HG03342 (cell line): ENCODE results near the gene DNAJA4.
A peak's percentile ranks its signal among the peaks of the same experiment; 100 is the strongest.

Experiments used
- ATAC-seq: cut with Tn5 transposase; IDR thresholded peaks from one replicate; pipeline ENCODE4 v1.9.1; 2021; ENCODE audit warnings: mild to moderate bottlenecking, moderate library complexity; ENCODE audit not compliant: unreplicated experiment

Gene DNAJA4

DNA sequence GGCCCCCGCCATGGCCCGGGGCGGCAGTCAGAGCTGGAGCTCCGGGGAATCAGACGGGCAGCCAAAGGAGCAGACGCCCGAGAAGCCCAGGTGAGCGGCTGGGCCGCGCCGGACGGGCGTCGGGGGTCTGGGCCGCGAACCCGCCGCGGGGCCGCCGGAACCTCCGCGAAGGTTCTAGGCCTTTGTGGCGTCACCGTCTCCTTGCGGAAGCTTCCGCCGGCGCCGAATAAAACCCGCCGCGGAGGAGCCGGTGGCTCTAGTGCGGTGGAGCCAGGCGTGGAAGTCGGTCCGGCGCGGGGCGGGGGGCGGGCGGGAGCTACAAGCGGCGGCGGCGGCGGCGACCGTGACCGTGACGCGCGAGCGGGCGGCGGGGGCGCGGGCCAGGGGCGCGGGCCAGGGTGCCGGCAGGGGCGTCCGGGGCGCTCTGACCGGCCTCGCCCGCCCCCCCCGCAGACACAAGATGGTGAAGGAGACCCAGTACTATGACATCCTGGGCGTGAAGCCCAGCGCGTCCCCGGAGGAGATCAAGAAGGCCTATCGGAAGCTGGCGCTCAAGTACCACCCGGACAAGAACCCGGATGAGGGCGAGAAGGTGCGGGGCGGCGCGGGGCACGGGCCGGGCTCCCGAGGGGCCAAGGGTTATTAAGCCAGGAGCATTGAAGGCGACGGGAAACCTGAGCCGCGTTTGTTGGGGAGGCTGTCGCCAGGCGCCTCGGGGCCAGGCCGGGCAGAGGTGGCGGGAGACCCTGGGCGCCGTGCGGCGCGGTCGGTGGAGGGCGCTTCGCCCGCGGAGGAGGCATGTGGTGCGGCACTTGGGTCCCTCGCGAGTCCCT lies at the start of gene DNAJA4:
DNAJA4 (plus strand) TSS at position 259 of the 833 bp plus-strand sequence; CDS start at position 461, 202 bp downstream.
- ATAC-seq, result no peak

DNA sequence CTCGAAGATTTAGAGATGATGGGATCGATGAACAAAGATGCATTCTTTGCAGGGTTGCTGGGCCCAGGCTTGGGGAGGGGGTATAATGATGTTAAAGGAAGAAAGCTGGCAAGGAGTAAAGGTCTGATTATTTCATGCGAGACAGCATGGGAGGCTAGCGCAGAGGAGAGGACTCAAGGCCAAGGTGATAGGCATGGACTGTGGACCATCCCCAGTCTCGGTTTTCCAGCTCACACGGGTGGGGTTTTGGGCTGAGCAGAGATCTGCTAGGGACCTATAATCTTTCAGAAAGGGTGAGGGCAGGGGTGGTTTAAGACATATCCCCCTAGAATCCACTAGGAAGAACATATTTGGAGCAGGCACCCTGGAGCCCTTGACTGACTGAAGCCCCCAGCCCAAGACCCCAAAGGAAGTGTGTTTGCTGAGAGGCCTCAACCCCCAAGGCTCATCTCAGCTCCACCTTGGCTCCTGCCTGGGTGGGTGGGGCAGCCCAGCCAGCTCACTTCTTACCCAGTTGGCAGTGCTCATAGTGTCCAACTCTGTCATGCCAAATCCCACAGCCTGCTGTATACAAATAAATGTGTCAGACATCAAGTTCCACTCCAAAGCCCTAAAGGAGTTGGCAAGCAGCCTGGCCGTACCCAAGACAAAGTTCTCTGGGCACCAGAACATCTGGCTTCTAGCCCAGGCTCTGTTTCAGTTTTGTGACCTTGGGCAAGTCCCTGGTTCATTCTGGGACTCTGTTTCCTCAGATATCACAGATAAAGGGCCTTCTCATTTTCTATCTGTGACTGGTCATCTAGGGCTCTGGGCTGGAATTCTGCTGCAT lies 47.9 kb upstream of the DNAJA4 start:
- ATAC-seq, result no peak

DNA sequence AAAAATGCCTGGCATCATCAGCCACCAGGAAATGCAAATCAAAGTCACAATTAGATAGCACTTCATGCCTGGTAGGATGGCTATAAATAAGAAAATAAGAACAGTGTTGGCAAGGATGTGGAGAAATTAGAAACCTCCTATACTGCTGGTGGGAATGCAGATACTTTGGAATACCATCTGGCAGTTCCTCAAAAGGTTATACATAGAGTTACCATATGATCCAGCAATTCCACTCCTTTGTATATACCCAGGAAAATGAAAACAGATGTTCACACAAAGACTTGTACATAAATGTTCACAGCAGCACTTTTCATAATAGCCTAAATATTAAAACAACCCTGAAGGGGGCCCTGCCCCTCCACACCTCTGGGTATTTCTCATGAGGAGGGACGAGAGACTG lies 43.6 kb upstream of the DNAJA4 start:
- ATAC-seq, result no peak

DNA sequence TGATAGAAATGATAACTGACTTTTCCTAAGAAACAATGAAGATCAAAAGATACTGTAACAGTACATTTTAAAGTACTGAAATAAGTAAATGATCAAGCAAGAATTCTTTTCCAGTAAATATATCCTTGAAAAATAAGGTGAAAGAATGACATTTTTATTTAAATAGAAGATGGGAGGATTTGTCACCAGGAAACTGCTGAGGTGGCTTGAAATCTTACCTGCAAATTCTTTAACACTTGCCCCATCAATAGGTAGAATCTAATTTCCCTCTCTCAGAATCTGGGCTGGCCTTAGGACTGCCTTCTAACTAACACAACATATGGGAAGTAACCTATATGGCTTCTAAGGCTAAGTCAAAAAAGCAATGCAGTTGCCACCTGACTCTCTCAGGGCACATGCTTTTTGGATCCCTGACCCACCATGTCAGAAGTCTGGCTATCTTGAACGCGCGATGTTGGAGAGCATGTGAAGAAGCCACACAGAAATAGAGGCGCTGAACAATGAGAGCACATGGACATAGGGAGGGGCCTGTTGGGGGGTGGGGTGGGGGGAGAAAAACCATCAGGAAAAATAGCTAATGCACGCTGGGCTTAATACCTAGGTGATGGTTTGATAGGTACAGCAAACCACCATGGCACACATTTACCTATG lies 41.5 kb upstream of the DNAJA4 start:
- no peak for ATAC-seq

- ATAC-seq, result no peak
Observed at GRCh38 chr15:78223396-78224022, 40.9 kb upstream of the DNAJA4 start.

DNA sequence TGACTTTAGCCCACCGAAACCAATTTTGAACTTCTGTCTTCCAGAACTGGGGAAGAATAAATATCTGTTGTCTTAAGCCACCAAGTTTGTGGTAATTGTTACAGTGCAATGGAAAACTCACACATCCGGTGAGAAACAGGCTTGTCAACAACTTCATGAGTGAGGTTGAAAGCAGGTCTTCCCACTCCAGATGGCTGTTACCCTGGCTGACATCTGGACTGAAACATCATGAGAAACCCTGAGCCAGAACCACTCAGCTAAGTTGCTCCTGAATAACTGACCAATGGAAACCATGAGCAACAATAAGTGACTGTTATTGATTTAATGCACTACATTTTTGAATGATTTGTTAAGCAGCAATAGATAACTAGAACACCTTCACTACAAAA lies 40.3 kb upstream of the DNAJA4 start:
- no peak for ATAC-seq

- ATAC-seq, result peak; percentile 63
Observed at GRCh38 chr15:78225783-78226541, 38.4 kb upstream of the DNAJA4 start.

GRCh38 chr15:78228356-78228996 lies 35.9 kb upstream of the DNAJA4 start:
- ATAC-seq, result no peak

DNA sequence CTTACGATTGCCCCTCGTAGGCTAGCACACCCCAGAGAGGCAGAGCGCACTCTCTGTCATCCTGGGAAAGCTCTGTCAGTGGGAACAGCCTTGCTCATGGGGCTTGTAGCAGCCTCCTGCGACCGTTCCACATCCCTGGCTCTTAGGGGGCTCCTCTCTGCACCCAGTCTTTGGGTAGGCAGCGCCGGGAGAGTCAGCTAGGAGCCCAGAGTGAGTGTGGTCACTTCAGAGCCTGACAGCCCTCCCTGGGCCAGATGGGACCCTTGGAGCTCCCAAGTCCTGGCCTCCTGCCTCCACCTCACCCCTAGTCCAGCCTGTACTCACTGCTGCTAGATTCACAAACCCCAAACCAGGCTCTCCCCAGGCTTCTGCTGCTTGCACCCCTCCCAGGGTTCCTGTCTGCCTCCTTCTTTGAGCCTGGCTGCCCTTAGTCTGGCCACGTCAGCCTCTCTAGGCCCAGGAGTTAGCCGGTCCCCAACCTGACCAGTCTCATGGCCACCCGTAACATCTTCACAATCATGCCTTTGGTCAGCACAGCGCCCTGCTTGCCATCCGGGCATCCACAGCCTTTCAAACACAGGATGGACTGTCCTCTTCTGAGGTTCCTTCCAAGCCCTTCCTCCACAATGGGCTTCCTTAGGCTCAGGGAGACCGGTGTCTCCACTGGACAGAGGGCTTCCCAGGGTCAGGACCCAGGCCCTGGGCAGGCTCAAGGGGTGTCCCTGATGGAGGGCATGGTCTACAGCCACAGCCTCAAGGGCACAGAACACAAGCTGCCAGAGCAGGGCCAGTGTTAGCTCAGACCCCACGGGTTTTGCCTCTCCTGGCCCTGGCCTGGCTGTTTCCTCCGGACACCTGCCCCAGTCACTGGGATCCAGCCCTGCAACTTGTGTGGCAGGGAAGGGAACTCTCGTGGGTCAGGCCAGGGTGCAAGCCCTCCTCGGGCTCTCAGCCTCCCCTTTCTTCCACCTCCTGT lies 34.6 kb upstream of the DNAJA4 start:
- ATAC-seq, result no peak

DNA sequence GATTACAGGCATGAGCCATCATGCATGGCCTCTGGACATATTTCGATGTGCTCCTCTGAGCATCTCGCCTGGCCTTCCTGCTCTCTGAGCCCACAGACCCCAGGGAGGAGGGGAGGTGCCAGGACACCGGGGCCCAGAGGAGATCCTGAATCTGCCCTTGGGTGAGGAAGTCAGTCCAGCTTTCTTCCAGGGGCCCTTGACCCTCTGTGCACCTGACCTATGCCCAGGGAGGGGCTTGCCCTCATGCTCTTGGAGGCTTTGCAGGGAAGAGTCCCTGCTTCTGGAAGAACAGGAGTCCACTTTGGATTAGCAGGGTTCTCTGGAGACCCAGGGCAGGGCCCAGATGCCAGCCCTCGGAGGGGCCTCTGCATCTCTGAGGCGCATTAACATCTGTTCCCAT lies 31.4 kb upstream of the DNAJA4 start:
- no peak for ATAC-seq

DNA sequence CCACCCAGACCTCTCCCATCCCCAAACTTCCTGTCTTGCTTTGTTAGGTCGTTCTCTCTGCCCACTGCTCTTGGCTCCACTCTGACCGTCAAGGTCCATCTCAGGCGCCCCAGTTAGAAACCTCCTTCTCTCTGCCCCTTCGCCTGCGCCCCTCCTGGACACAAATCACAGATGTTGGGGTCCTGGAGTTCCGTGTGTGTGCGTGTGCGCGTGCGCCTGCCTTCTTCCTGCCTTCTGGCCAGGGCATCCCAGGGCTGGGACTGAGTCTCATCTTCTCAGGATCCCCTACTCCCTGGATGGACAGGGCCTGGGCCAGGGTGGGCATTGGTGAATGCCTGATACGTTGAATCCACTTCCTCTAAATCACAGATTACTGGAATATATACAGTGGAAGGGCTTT lies 30.9 kb upstream of the DNAJA4 start:
- ATAC-seq, result no peak

DNA sequence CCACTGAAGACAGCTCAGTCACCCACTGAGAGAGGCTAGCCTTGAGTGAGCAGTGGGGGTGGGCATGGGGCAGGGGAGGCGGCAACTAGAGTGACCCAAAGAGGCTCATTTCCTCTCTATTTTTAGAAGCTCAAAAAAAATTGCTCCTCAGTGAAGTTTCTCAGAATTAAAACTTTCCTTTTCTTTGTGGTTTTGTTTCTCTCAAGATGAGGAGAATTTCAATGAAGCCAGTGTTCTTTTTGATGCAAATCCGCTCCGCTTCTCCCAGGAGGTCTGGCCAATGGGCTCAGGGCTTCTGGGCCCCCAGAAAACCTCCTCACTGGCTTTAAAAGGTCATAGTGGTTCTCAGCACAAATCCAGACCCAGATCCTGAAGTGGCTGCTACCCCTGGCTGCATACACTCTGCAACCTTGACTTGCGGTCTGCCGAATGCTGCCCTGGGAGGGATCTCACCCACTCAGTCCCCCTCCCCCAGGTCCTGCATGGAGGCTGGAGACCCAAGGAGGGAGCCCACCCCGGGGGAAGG lies 29.8 kb upstream of the DNAJA4 start, which contains the start of gene ACSBG1:
ACSBG1 (minus strand) TSS at position 51 of the 526 bp plus-strand sequence. CDS start 64 bp downstream, outside the sequence.
- ATAC-seq, result no peak

- ATAC-seq, result no peak
Observed at GRCh38 chr15:78236491-78236890, 27.9 kb upstream of the DNAJA4 start.

- no peak for ATAC-seq
Observed at GRCh38 chr15:78237146-78237545, 27.2 kb upstream of the DNAJA4 start.

DNA sequence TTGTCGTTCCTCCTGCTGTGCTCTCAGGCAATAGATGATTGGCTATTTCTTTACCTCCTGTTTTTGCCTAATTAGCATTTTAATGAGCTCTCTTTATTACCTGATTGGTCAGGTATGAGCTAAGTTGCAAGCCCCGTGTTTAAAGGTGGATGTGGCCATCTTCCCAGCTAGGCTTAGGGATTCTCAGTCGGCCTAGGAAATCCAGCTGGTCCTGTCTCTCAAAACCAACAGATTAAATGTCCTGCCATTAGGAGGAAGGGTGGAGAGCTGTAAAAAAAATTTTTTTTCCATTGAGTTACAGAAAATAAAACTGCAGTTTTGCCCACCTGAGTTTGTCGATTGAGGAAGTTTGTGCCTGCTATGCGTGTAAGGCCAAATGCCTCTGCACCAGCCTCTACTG lies 24.6 kb upstream of the DNAJA4 start:
- ATAC-seq, result no peak

DNA sequence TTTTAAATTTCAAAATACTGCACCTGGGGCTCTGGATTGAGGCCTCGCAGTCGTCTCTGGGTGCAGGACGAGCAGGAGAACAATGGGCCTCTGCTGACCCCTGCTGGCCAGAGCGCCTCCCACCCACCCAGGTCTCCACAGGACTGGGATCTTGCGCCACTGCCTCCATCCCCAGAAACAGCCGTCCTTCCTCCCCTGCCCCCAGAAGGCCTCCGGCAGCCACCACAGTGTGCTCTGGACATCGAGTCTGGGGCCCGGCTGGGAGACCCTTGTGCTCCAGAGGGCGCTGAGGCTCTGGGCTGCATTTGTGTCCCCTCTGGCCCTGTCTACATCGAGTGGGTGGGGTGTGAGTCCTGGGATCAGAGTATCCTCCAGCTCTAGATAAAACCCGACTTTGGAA lies 23.3 kb upstream of the DNAJA4 start:
- ATAC-seq, result peak; percentile 52

DNA sequence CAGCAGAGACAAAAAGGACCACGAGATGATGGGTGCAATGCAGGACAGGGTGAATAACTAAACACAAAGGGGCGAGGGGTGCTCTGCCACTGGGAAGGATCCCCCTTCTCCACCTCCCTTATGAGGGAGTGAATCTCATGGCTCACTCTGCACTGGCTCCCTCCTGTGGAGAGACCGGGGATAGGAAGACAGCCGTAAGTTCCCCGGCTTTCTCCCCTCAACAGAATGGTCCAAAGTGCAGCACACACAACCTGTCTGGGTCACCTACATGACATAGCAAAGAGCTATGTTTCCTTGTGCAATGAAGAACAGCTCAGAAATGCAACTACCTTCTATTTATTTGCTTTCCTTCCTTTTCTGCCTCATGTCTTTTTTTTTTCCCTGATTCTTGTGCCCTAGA lies 22.2 kb upstream of the DNAJA4 start:
- ATAC-seq, result no peak

DNA sequence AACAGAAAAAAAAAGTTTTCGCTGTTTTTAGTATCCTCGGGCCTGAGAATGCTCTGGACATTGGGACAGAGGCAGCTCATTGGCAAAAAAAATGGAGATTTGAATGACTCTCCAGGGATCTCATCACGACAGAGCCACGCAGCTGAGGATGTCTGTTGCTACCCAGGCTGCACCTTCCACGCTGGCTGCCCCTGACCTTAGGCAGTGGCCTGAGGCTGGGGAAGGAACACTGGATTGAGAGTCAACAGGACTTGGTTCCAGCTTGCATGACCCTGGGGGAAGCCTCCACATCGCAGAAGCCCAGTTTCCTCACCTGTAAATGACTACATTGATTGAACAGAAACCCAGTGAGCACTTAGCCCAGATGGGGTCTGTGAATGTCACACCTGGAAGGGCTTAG lies 21.3 kb upstream of the DNAJA4 start:
- ATAC-seq, result no peak
